Activated naive CD8-positive, alpha-beta T cell treated with anti-CD3 and anti-CD28 coated beads, Interleukin-2, amount 10 ng/mL, durations not matched to agents 7 days and 5 days (primary cell): ENCODE results near the gene GOT2. TPM values are rescaled to one million over a fixed set of nuclear protein-coding genes. Genes with fewer than 3 reads are reported as not detected.

ENCODE experiments used
- ATAC-seq: fragments of 150-1000 bp; cut with Tn5 transposase; one replicate; pipeline ENCODE4 v1.10.0; 2021; ENCODE audit warnings: low read depth, moderate library complexity
- POLR2A ChIA-PET: fragments of 350-600 bp; sonication (Branson Sonifier 250); formaldehyde crosslinking; loops from one replicate; lab custom pipeline; 2021; ENCODE audit warnings: antibody characterized with exemption; lab: Charles Lee
- DNase-seq: peaks from one replicate; pipeline ENCODE4 v3.0.0; 2021
- H3K27ac Mint-ChIP-seq: one replicate; pipeline ENCODE4 v1.8.0; 2022; ENCODE audit warnings: mild to moderate bottlenecking, mixed read lengths
- H3K27me3 Mint-ChIP-seq: one replicate; pipeline ENCODE4 v1.8.0; 2022; ENCODE audit warnings: mild to moderate bottlenecking, moderate library complexity, mixed read lengths
- H3K36me3 Mint-ChIP-seq: one replicate; pipeline ENCODE4 v1.8.0; 2021; ENCODE audit warnings: mild to moderate bottlenecking, mixed read lengths
- H3K4me1 Mint-ChIP-seq: one replicate; pipeline ENCODE4 v1.8.0; 2021; ENCODE audit warnings: mixed read lengths
- H3K4me3 Mint-ChIP-seq: one replicate; pipeline ENCODE4 v1.8.0; 2022; ENCODE audit warnings: mild to moderate bottlenecking, moderate library complexity, mixed read lengths
- H3K9me3 Mint-ChIP-seq: one replicate; pipeline ENCODE4 v1.8.0; 2021; ENCODE audit warnings: mixed read lengths
- total RNA-seq, 2 experiments: library from RNA; stranded (reverse); gene quantifications; one replicate each; pipeline ENCODE4 v1.2.3, GENCODE V29; 2021

The GOT2 gene
- total RNA-seq, 2 experiments from 2014 or later = 62.7 to 68.5 TPM

DNA sequence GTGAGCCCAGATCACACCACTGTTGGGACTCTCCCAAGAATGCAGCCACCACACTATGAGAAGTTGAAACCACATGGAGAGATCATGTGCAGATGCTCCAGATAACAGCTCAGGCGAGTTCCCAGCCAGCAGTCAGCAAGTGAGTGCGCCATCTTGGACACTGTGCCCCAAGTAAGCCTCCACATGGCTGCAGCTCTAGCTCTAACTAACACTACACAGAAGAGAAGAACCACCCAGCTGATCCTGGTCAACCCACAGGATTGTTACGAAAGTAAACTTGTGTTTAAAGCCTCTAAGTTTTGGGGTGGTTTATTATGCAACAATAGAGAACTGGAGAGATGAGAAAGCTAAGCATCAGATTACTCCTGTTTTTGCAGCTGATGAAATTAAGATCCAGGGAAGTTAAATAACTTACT, 75.3 kb downstream of the GOT2 start:
- no peaks in the 10 kb centered on the region for H3K4me1 Mint-ChIP-seq
- no peaks in the 10 kb centered on the region for H3K36me3 Mint-ChIP-seq
- H3K4me3 Mint-ChIP-seq = no peak overlapping the region
- DNase-seq (no peak), ATAC-seq (no peak)
- H3K9me3 Mint-ChIP-seq = no peaks in the 10 kb centered on the region
- peaks cover 2% of the 10 kb centered on the region for H3K27me3 Mint-ChIP-seq
- POLR2A ChIA-PET = no interaction called here
- no peak overlapping the region for H3K27ac Mint-ChIP-seq

Other genes starting within 250 kb of the GOT2 start
- gene NDRG4, start 234.2 kb downstream of the GOT2 start, total RNA-seq = 1 to 10 TPM; 3.2 to 4.1 TPM
- gene SETD6, start 218.8 kb downstream of the GOT2 start, total RNA-seq = 10 to 100 TPM; 19.1 to 23.5 TPM
- 100 to 1,000 TPM; 242 to 249 TPM for gene CNOT1, start 104.5 kb downstream of the GOT2 start, total RNA-seq
- 10 to 100 TPM; 10.8 to 11.8 TPM for gene SLC38A7, start 49.5 kb downstream of the GOT2 start, total RNA-seq